HepG2 (cell line): ENCODE results near the gene CCDC88C.

Source experiments
- ASH2L ChIP-seq: fragments of 300-600, 200-600 bp; sonication (generic); IDR thresholded peaks from 2 replicates; pipeline ENCODE4 v1.7.0; 2017; ENCODE audit warnings: low read depth, mild to moderate bottlenecking, moderate library complexity, mixed read lengths, low read length; ENCODE audit not compliant: insufficient read length
- RAD51 ChIP-seq: fragments of 450-650 bp; IDR thresholded peaks from 2 replicates; pipeline ENCODE4 v1.6.1; 2016; ENCODE audit warnings: borderline replicate concordance
- SKIL ChIP-seq: sonication (generic); formaldehyde crosslinking; IDR thresholded peaks from 2 replicates; pipeline ENCODE4 v1.8.0; 2022; ENCODE audit warnings: missing genetic modification reagents, mild to moderate bottlenecking, moderate library complexity, borderline replicate concordance
- U2AF1 ChIP-seq: fragments of 200-400 bp; formaldehyde crosslinking; optimal IDR thresholded peaks from 2 replicates; pipeline ENCODE3; 2017; ENCODE audit warnings: mild to moderate bottlenecking, low read depth, low read length

GRCh38 chr14:91390165-91390778, 27.3 kb downstream of the CCDC88C start:
- no peak for TF ChIP-seq SKIL
- TF ChIP-seq ASH2L, result no peak
- TF ChIP-seq U2AF1, result no peak
- no peak for TF ChIP-seq RAD51
